Gastrocnemius medialis (tissue), 4 donors: Measurements from ENCODE around the gene PAX5.

Experiments
- POLR2A ChIP-seq, 2 donors: fragments of 450-650 bp; IDR thresholded peaks; one replicate each; pipeline ENCODE4 v1.6.1; 2017; ENCODE audit warnings: antibody characterized with exemption in 2 of 2, mild to moderate bottlenecking in 2 of 2, moderate library complexity in 2 of 2
- TF ChIP-seq, protein P1 (sequence below), 5 experiments: fragments of 450-650 bp in 3 of 5; fragments of 200-600 bp in 2 of 5; sonication (generic) in 2 of 5; IDR thresholded peaks in 4 of 5; conservative IDR thresholded peaks in 1 of 5; 1 replicate in 4 of 5; 2 replicates in 1 of 5; pipeline ENCODE4 v1.5.1; 2016 to 2019; ENCODE audit warnings: antibody characterized with exemption in 5 of 5, mild to moderate bottlenecking in 3 of 5, moderate library complexity in 3 of 5

GRCh38 chr9:36868586-36869282 is 165.3 kb downstream of the PAX5 start:
- TF ChIP-seq, protein P1, sequence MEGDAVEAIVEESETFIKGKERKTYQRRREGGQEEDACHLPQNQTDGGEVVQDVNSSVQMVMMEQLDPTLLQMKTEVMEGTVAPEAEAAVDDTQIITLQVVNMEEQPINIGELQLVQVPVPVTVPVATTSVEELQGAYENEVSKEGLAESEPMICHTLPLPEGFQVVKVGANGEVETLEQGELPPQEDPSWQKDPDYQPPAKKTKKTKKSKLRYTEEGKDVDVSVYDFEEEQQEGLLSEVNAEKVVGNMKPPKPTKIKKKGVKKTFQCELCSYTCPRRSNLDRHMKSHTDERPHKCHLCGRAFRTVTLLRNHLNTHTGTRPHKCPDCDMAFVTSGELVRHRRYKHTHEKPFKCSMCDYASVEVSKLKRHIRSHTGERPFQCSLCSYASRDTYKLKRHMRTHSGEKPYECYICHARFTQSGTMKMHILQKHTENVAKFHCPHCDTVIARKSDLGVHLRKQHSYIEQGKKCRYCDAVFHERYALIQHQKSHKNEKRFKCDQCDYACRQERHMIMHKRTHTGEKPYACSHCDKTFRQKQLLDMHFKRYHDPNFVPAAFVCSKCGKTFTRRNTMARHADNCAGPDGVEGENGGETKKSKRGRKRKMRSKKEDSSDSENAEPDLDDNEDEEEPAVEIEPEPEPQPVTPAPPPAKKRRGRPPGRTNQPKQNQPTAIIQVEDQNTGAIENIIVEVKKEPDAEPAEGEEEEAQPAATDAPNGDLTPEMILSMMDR (IDR thresholded peaks at IDR 0.05 in 4 of 5, conservative IDR thresholded peaks at IDR 0.05 in 1 of 5): no peak
- no peak for TF ChIP-seq POLR2A (IDR thresholded peaks at IDR 0.05)
